GM21528 (cell line): Measurements from ENCODE around the gene SLC4A4.
"Not testable (repeated sequence)": the region's sequence is repeated elsewhere in the genome, so short reads cannot be mapped to it uniquely, and the experiment has no call there.

ENCODE experiments used
- ATAC-seq: cut with Tn5 transposase; IDR thresholded peaks from one replicate; pipeline ENCODE4 v1.9.1; 2021; ENCODE audit warnings: mild to moderate bottlenecking, moderate library complexity; ENCODE audit not compliant: unreplicated experiment, low FRiP score

SLC4A4 gene

GRCh38 chr4:71406459-71406963, 67.7 kb downstream of the SLC4A4 start:
- ATAC-seq: no peak

- not testable (repeated sequence) for ATAC-seq
These were observed 70.1 kb downstream of the SLC4A4 start for GRCh38 chr4:71408961-71409360.

- ATAC-seq: no peak
These were observed 73.2 kb downstream of the SLC4A4 start for GRCh38 chr4:71411981-71412380.

GRCh38 chr4:71415491-71415890, 76.7 kb downstream of the SLC4A4 start:
- no peak for ATAC-seq

GRCh38 chr4:71417150-71417549, 78.3 kb downstream of the SLC4A4 start:
- ATAC-seq: no peak

- ATAC-seq: no peak
These were observed 87.7 kb downstream of the SLC4A4 start for GRCh38 chr4:71426381-71427042.

- no peak for ATAC-seq
These were observed 90.3 kb downstream of the SLC4A4 start for GRCh38 chr4:71429106-71429505.

GRCh38 chr4:71429962-71430361, 91.1 kb downstream of the SLC4A4 start:
- ATAC-seq: no peak

- ATAC-seq: no peak
These were observed 91.8 kb downstream of the SLC4A4 start for GRCh38 chr4:71430609-71431008.

GRCh38 chr4:71440612-71441011, 101.8 kb downstream of the SLC4A4 start:
- no peak for ATAC-seq

- ATAC-seq: no peak
These were observed 102.7 kb downstream of the SLC4A4 start for GRCh38 chr4:71441186-71442169.

GRCh38 chr4:71442336-71442735, 103.5 kb downstream of the SLC4A4 start:
- ATAC-seq: no peak

GRCh38 chr4:71444395-71444794, 105.6 kb downstream of the SLC4A4 start:
- no peak for ATAC-seq

GRCh38 chr4:71445811-71446210, 107.0 kb downstream of the SLC4A4 start:
- no peak for ATAC-seq

- no peak for ATAC-seq
These were observed 107.8 kb downstream of the SLC4A4 start for GRCh38 chr4:71446479-71447081.

GRCh38 chr4:71449040-71449439, 110.2 kb downstream of the SLC4A4 start:
- ATAC-seq: no peak

- ATAC-seq: no peak
These were observed 111.1 kb downstream of the SLC4A4 start for GRCh38 chr4:71449878-71450277.

- ATAC-seq: no peak
These were observed 114.7 kb downstream of the SLC4A4 start for GRCh38 chr4:71453531-71453930.

- no peak for ATAC-seq
These were observed 118.0 kb downstream of the SLC4A4 start for GRCh38 chr4:71456841-71457240.

GRCh38 chr4:71460371-71460770, 121.6 kb downstream of the SLC4A4 start:
- ATAC-seq: no peak

GRCh38 chr4:71461422-71461821, 122.6 kb downstream of the SLC4A4 start:
- ATAC-seq: no peak
